Upper lobe of right lung (tissue), 1 donor: Measurements from ENCODE around the gene GAL3ST3. TPM values are rescaled to one million over a fixed set of nuclear protein-coding genes. Genes with fewer than 3 reads are reported as not detected.

Source experiments
- ATAC-seq: fragments of 200-7000 bp; cut with Tn5 transposase; one replicate; pipeline ENCODE4 v1.9.1; 2020; ENCODE audit warnings: mild to moderate bottlenecking, moderate library complexity
- DNase-seq: peaks from one replicate; pipeline ENCODE4 v3.0.0-alpha.2; 2020
- H3K27ac ChIP-seq: fragments of 200-600 bp; one replicate; pipeline ENCODE4 v1.8.0; 2022
- H3K27me3 ChIP-seq: fragments of 200-600 bp; one replicate; pipeline ENCODE4 v1.8.0; 2022; ENCODE audit warnings: mild to moderate bottlenecking
- H3K36me3 ChIP-seq: fragments of 200-600 bp; one replicate; pipeline ENCODE4 v1.8.0; 2022
- H3K4me1 ChIP-seq: fragments of 200-600 bp; one replicate; pipeline ENCODE4 v1.8.0; 2022
- H3K4me3 ChIP-seq: fragments of 200-600 bp; one replicate; pipeline ENCODE4 v1.8.0; 2022; ENCODE audit warnings: mild to moderate bottlenecking
- H3K9me3 ChIP-seq: fragments of 200-600 bp; one replicate; pipeline ENCODE4 v1.8.0; 2022
- CTCF ChIP-seq: fragments of 200-600 bp; IDR thresholded peaks from one replicate; pipeline ENCODE4 v1.8.0; 2022; ENCODE audit warnings: antibody characterized with exemption
- intact Hi-C: fragments of 100-400 bp; cut with DNase I; formaldehyde crosslinking; loops from one replicate; pipeline ENCODE4 v1.11.0; 2022
- total RNA-seq: library from RNA; stranded (reverse); fragmentation: NEBNext Ultra II Directional; extraction: Animal tissue kit (Norgen Biotek cat#: 25700); gene quantifications from one replicate; pipeline ENCODE4 v1.2.1, GENCODE V29; 2021
- donor health status: DM: no; HTN: yes; CAD: no; lungs with severe emphysema.

Gene GAL3ST3
- total RNA-seq, 1 donor from 2014 or later: not detected

GRCh38 chr11:66067640-66068039 lies 18.7 kb upstream of the GAL3ST3 start:
- no peak for ATAC-seq
- no peak for TF ChIP-seq CTCF
- peak overlapping the region; percentile 55 for H3K27ac ChIP-seq
- no peak for DNase-seq
- H3K4me3 ChIP-seq: no peak overlapping the region
- H3K4me1 ChIP-seq: peaks cover 26% of the 10 kb centered on the region
- H3K27me3 ChIP-seq: no peaks in the 10 kb centered on the region
- peaks cover 63% of the 10 kb centered on the region for H3K36me3 ChIP-seq
- H3K9me3 ChIP-seq: no peaks in the 10 kb centered on the region
- intact Hi-C loops: loop anchor here (10.0 kb wide), 1 partner anchor 67 kb away; no protein-coding TSS in a partner anchor

DNA sequence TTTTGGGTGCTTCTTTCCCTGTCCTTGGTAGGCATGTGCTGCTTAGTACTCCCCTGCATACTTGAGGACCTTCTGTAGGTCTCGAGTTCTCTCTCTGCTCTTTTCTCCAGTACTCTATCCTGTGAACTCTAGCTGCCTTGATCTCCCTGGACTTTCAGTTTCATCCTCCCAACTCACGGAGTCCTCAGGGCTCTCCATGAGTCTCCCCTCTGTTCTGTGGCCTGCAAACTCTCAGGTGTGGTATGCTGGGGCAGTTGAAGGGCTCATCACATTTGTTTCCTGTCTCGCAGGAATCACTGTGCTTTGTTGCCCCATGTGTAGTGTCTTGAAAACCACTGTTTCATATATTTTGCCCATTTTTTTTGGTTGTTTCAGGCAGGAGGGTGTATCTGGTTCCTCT lies 17.8 kb upstream of the GAL3ST3 start:
- Histone ChIP-seq H3K9me3 (no peaks in the 10 kb centered on the region), H3K4me3 (no peak overlapping the region), H3K27ac (no peak overlapping the region), H3K4me1 (peaks cover 25% of the 10 kb centered on the region), H3K36me3 (peaks cover 72% of the 10 kb centered on the region), H3K27me3 (no peaks in the 10 kb centered on the region)
- ATAC-seq (no peak), DNase-seq (no peak)
- TF ChIP-seq CTCF: no peak
- intact Hi-C loops: loop anchor here (10.0 kb wide), 1 partner anchor 68 kb away; no protein-coding TSS in a partner anchor

DNA sequence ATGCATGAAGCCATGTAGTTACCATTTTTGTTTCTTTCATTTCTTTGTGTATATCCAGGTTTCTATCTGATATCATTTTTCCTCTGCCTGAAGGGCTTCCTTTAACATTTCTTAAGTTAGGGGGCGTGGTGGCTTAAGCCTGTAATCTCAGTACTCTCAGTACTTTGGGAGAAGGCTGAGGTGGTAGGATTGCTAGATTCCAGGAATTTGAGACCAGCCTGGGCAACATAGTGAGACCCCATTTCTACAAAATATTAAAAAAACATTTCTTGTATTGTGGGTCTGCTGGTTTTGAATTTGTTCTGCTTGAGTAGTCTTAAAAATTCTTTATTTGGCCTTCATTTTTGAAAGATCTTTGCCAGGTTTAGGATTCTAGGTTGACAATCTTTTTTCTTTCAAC lies 15.6 kb upstream of the GAL3ST3 start:
- no peak for TF ChIP-seq CTCF
- Histone ChIP-seq H3K4me1 (peaks cover 18% of the 10 kb centered on the region), H3K36me3 (peaks cover 94% of the 10 kb centered on the region), H3K4me3 (no peak overlapping the region), H3K27ac (no peak overlapping the region), H3K27me3 (no peaks in the 10 kb centered on the region), H3K9me3 (no peaks in the 10 kb centered on the region)
- DNase-seq (no peak), ATAC-seq (no peak)
- intact Hi-C loops: loop anchor here (10.0 kb wide), 1 partner anchor 70 kb away; no protein-coding TSS in a partner anchor

DNA sequence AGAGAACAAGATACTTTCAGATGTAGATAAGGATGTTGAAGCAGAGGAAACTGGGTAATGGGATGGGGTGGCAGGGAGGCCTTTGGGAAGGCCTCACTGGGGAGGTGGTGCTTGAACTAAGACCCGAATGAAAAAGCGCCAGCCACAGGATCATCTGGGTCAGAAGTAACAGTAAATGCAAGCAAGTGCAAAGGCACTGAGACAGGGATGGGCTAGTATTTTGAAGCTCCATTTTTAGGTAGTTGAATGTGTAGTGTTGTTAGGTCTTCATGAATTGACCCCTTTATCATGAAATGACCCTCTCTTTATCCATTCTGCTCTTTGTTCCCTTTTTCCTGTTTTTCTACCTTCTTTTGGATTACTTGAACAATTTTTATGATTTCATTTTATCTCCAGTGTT lies 14.9 kb upstream of the GAL3ST3 start:
- DNase-seq (no peak), ATAC-seq (no peak)

DNA sequence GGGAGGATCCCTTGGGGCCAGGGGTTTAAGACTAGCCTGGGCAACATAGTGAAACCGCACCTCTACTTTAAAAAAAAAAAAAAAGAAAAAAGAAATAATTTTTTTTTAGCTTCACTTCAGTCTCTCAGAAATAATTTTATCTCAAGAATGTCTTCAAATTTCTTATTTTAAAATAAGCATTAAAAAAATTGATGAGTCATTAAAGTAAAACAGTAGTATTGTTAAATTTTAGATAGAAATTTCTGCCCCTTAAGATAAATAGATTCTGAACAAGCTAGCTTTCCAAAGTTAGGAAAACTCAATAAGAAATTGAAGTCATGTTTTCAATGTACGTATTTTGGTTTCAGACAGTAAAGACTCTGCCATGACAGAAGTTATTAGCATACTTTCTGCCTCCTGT lies 13.4 kb upstream of the GAL3ST3 start:
- ATAC-seq (no peak), DNase-seq (no peak)
- no peak for TF ChIP-seq CTCF
- H3K4me1 ChIP-seq: no peaks in the 10 kb centered on the region
- no peaks in the 10 kb centered on the region for H3K27me3 ChIP-seq
- intact Hi-C loops: loop anchor here (10.0 kb wide), 1 partner anchor 72 kb away; no protein-coding TSS in a partner anchor
- peaks cover 99% of the 10 kb centered on the region for H3K36me3 ChIP-seq
- no peaks in the 10 kb centered on the region for H3K9me3 ChIP-seq
- H3K4me3 ChIP-seq: no peak overlapping the region
- no peak overlapping the region for H3K27ac ChIP-seq

More for the DNA sequence above, 14.9 kb upstream of the GAL3ST3 start:
- no peak overlapping the region for H3K4me3 ChIP-seq
- peaks cover 99% of the 10 kb centered on the region for H3K36me3 ChIP-seq
- TF ChIP-seq CTCF: no peak
- intact Hi-C loops: loop anchor here (10.0 kb wide), 1 partner anchor 71 kb away; no protein-coding TSS in a partner anchor
- H3K4me1 ChIP-seq: peaks cover 12% of the 10 kb centered on the region
- no peak overlapping the region for H3K27ac ChIP-seq
- H3K27me3 ChIP-seq: no peaks in the 10 kb centered on the region
- no peaks in the 10 kb centered on the region for H3K9me3 ChIP-seq

DNA sequence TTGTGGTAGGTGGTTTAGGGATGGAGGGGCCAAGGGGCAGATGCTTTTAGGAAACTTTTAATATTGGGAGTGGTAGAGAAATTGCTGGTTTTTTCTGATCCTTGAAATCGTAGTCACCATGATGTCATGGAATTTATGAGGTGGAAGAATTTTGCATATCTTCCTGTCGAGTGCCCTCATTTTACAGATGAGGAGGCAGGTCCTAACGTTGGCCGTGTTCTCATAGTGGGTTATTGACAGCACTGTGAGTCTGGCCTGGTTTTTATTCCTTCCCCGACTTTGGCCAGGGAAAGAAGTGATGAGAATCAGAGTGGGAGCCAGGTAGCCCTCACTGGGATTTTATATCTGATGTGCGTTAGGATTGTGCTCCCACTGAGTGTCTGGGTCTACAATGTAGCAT lies 12.3 kb upstream of the GAL3ST3 start:
- Histone ChIP-seq H3K4me3 (no peak overlapping the region), H3K9me3 (no peaks in the 10 kb centered on the region), H3K27me3 (no peaks in the 10 kb centered on the region), H3K4me1 (no peaks in the 10 kb centered on the region), H3K27ac (no peak overlapping the region), H3K36me3 (peaks cover 99% of the 10 kb centered on the region)
- intact Hi-C loops: loop anchor here (10.0 kb wide), 1 partner anchor 74 kb away; no protein-coding TSS in a partner anchor
- DNase-seq (no peak), ATAC-seq (no peak)
- no peak for TF ChIP-seq CTCF
